Activated naive CD4-positive, alpha-beta T cell (primary cell): ENCODE data around the gene BCAS1.
"Not testable (repeated sequence)": the region's sequence is repeated elsewhere in the genome, so short reads cannot be mapped to it uniquely, and the experiment has no call there.

ENCODE experiments used
- DNase-seq, 4 experiments: peaks; one replicate each; lab custom pipeline; 2025; lab: John Stamatoyannopoulos, UW

The BCAS1 gene

GRCh38 chr20:54017846-54018245, 52.5 kb downstream of the BCAS1 start:
- DNase-seq: no peak

- no peak for DNase-seq
Measured at GRCh38 chr20:54015496-54015895, 54.9 kb downstream of the BCAS1 start.

- DNase-seq: no peak
Measured at GRCh38 chr20:54014293-54014926, 56.0 kb downstream of the BCAS1 start.

GRCh38 chr20:54013471-54013870, 56.9 kb downstream of the BCAS1 start:
- no peak for DNase-seq

GRCh38 chr20:54011346-54011745, 59.0 kb downstream of the BCAS1 start:
- no peak for DNase-seq

GRCh38 chr20:54006216-54006615, 64.2 kb downstream of the BCAS1 start:
- not testable (repeated sequence) for DNase-seq

- DNase-seq: no peak
Measured at GRCh38 chr20:54005524-54005923, 64.9 kb downstream of the BCAS1 start.

GRCh38 chr20:54004445-54004844, 65.9 kb downstream of the BCAS1 start:
- no peak for DNase-seq

- no peak for DNase-seq
Measured at GRCh38 chr20:54002741-54003140, 67.7 kb downstream of the BCAS1 start.

- DNase-seq: no peak
Measured at GRCh38 chr20:54002056-54002575, 68.3 kb downstream of the BCAS1 start.

GRCh38 chr20:54000914-54001313, 69.5 kb downstream of the BCAS1 start:
- no peak for DNase-seq

- DNase-seq: no peak
Measured at GRCh38 chr20:54000262-54000661, 70.1 kb downstream of the BCAS1 start.

GRCh38 chr20:53999077-53999476, 71.3 kb downstream of the BCAS1 start:
- DNase-seq: no peak

GRCh38 chr20:53996584-53997486, 73.6 kb downstream of the BCAS1 start:
- DNase-seq: no peak

GRCh38 chr20:53995949-53996348, 74.4 kb downstream of the BCAS1 start:
- no peak for DNase-seq

- no peak for DNase-seq
Measured at GRCh38 chr20:53994088-53994487, 76.3 kb downstream of the BCAS1 start.

- no peak for DNase-seq
Measured at GRCh38 chr20:53993310-53993709, 77.1 kb downstream of the BCAS1 start.

GRCh38 chr20:53990768-53991450, 79.5 kb downstream of the BCAS1 start:
- DNase-seq: no peak

GRCh38 chr20:53990003-53990402, 80.4 kb downstream of the BCAS1 start:
- DNase-seq: no peak

GRCh38 chr20:53989401-53989800, 81.0 kb downstream of the BCAS1 start:
- DNase-seq: no peak

GRCh38 chr20:53986037-53986650, 84.2 kb downstream of the BCAS1 start:
- DNase-seq: no peak

GRCh38 chr20:53985150-53985518, 85.3 kb downstream of the BCAS1 start:
- DNase-seq: no peak
